ENCODE measurements around the gene TRIM67. TPM values are rescaled to one million over a fixed set of nuclear protein-coding genes. Genes with fewer than 3 reads are reported as not detected.
A peak's percentile ranks its signal among the peaks of the same experiment; 100 is the strongest.

Gene TRIM67
- total RNA-seq, 5 donors from 2014 or later (not counting 1 experiment from before 2014, with no cell fraction given) = not detected

DNA sequence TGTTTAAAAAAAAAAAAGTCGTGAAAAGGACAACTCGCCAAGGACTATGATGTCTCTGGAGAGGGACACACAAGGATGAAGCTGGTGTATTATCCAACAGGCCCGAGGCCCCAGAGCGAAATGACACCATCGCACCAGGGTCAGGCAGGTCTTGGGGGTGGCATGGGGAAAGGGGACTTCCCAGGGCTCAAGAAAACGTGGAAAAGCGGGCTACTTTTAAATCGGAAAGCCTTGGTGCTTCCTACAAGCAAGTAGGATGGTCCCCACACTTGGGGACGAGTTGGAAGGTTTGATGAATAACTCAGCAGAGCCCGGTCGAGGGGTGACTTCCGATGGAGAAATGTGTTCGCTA is 78.6 kb downstream of the TRIM67 start:
- Mint-ChIP-seq H3K27ac (peak overlapping the region; percentile 95 to 98), H3K27me3 (no peaks in the 10 kb centered on the region), H3K36me3 (peaks cover 37% of the 10 kb centered on the region), H3K9me3 (no peaks in the 10 kb centered on the region), H3K4me3 (peak overlapping the region; percentile 91 to 97 (median 94)), H3K4me1 (peaks cover 75 to 85% (median 80%) of the 10 kb centered on the region in 3 donors)
- ATAC-seq (replicated peaks in 1 of 4) (peak in 2 of 4 experiments; percentile 3 to 11), DNase-seq (peak in 1 of 35 experiments; percentile 4)
- H3K9me3 ChIP-seq = no peaks in the 10 kb centered on the region
- 1% methylated on average over 11 of the region's 13 CpGs for WGBS (ENCODE audit: insufficient coverage)
- peak overlapping the region; percentile 68 to 96 for H3K4me3 ChIP-seq (ENCODE audit: control insufficient read depth in 1 of 2, extremely low read depth in 1 of 2, low read length in 1 of 2)
- no peaks in the 10 kb centered on the region for H3K27me3 ChIP-seq (replicated peaks in 1 of 2; ENCODE audit: control insufficient read depth in 2 of 2, extremely low read depth in 1 of 2, insufficient read depth in 2 of 2, low read length in 1 of 2)
- H3K4me1 ChIP-seq (ENCODE audit: control insufficient read depth in 1 of 2, extremely low read depth in 1 of 2, insufficient read depth in 2 of 2, low read length in 2 of 2) = peaks cover 21 to 22% of the 10 kb centered on the region in 2 experiments
- ChIA-PET CTCF (interaction anchor here (0.6 to 0.9 kb wide), 4 partner anchors 81 to 1750 kb away, joined by 3 to 12 read pairs (median 3); no protein-coding TSS in a partner anchor), POLR2A (interaction anchor here (0.7 kb wide), 2 partner anchors 24 to 386 kb away, joined by 3 read pairs; no protein-coding TSS in a partner anchor)
- peak overlapping the region; percentile 67 for H3K27ac ChIP-seq (ENCODE audit: low read length)
- H3K36me3 ChIP-seq (ENCODE audit: control insufficient read depth in 2 of 2, extremely low read depth in 1 of 2, insufficient read depth in 1 of 2, low read length in 1 of 2) = peaks cover 3 to 29% of the 10 kb centered on the region in 2 donors

GRCh38 chr1:231240883-231241735 is 79.3 kb downstream of the TRIM67 start, which contains the start of gene GNPAT:
Gene GNPAT (plus strand): TSS chr1:231241212. CDS start chr1:231241379, 167 bp downstream.
- Mint-ChIP-seq H3K4me1 (peaks cover 74 to 85% (median 78%) of the 10 kb centered on the region in 3 donors), H3K36me3 (peaks cover 36% of the 10 kb centered on the region), H3K4me3 (peak within 1 kb of the TSS; percentile 91 to 97 (median 94)), H3K9me3 (no peaks in the 10 kb centered on the region), H3K27ac (peak within 1 kb of the TSS; percentile 95 to 98), H3K27me3 (no peaks in the 10 kb centered on the region)
- H3K27me3 ChIP-seq (replicated peaks in 1 of 2; ENCODE audit: control insufficient read depth in 2 of 2, extremely low read depth in 1 of 2, insufficient read depth in 2 of 2, low read length in 1 of 2) = no peaks in the 10 kb centered on the region
- ChIA-PET CTCF (interaction anchor here (0.6 kb wide), 2 partner anchors 100 to 1750 kb away, joined by 3 to 5 read pairs; no protein-coding TSS in a partner anchor), POLR2A (no interaction called here)
- H3K4me1 ChIP-seq (ENCODE audit: control insufficient read depth in 1 of 2, extremely low read depth in 1 of 2, insufficient read depth in 2 of 2, low read length in 2 of 2) = peaks cover 21 to 22% of the 10 kb centered on the region in 2 experiments
- peak within 1 kb of the TSS; percentile 68 to 96 for H3K4me3 ChIP-seq (ENCODE audit: control insufficient read depth in 1 of 2, extremely low read depth in 1 of 2, low read length in 1 of 2)
- under 1% methylated on average over 38 of the region's 51 CpGs for WGBS (ENCODE audit: insufficient coverage)
- peak; percentile 96 to 98 (median 98) for ATAC-seq (replicated peaks in 1 of 4)
- H3K27ac ChIP-seq (ENCODE audit: low read length) = peak within 1 kb of the TSS; percentile 67
- H3K36me3 ChIP-seq (ENCODE audit: control insufficient read depth in 2 of 2, extremely low read depth in 1 of 2, insufficient read depth in 1 of 2, low read length in 1 of 2) = peaks cover 3 to 27% of the 10 kb centered on the region in 2 donors
- H3K9me3 ChIP-seq = no peaks in the 10 kb centered on the region
- peak; percentile 78 to 94 (median 87) for DNase-seq

- peak overlapping the region; percentile 91 to 97 (median 94) for H3K4me3 Mint-ChIP-seq
- H3K27me3 ChIP-seq (replicated peaks in 1 of 2; ENCODE audit: control insufficient read depth in 2 of 2, extremely low read depth in 1 of 2, insufficient read depth in 2 of 2, low read length in 1 of 2) = no peaks in the 10 kb centered on the region
- H3K36me3 ChIP-seq (ENCODE audit: control insufficient read depth in 2 of 2, extremely low read depth in 1 of 2, insufficient read depth in 1 of 2, low read length in 1 of 2) = peaks cover 6 to 22% of the 10 kb centered on the region in 2 donors
- H3K4me1 Mint-ChIP-seq = peaks cover 71 to 82% (median 72%) of the 10 kb centered on the region in 3 donors
- H3K4me1 ChIP-seq (ENCODE audit: control insufficient read depth in 1 of 2, extremely low read depth in 1 of 2, insufficient read depth in 2 of 2, low read length in 2 of 2) = peaks cover 20 to 21% of the 10 kb centered on the region in 2 experiments
- 0% methylated on average over 6 of the region's 10 CpGs for WGBS (ENCODE audit: insufficient coverage)
- no peaks in the 10 kb centered on the region for H3K27me3 Mint-ChIP-seq
- CTCF ChIA-PET = interaction anchor here in 1 of 2 donors (0.6 kb wide), 1 partner anchor 100 kb away, joined by 5 read pairs; no protein-coding TSS in a partner anchor
- H3K9me3 Mint-ChIP-seq = no peaks in the 10 kb centered on the region
- ATAC-seq (replicated peaks in 1 of 4) = peak in 2 of 4 experiments; percentile 5 to 7
- peak in 3 of 35 experiments; percentile 1 to 23 (median 7) for DNase-seq
- H3K36me3 Mint-ChIP-seq = peaks cover 32% of the 10 kb centered on the region
- peak overlapping the region; percentile 68 to 96 for H3K4me3 ChIP-seq (ENCODE audit: control insufficient read depth in 1 of 2, extremely low read depth in 1 of 2, low read length in 1 of 2)
- no peaks in the 10 kb centered on the region for H3K9me3 ChIP-seq
- POLR2A ChIA-PET = interaction anchor here in 1 of 2 donors (0.6 kb wide), 1 partner anchor 271 kb away, joined by 3 read pairs; no protein-coding TSS in a partner anchor
- peak overlapping the region; percentile 95 to 98 for H3K27ac Mint-ChIP-seq
- H3K27ac ChIP-seq (ENCODE audit: low read length) = peak overlapping the region; percentile 67
These were observed 79.9 kb downstream of the TRIM67 start for GRCh38 chr1:231241750-231242149.

- Histone ChIP-seq H3K4me3 (ENCODE audit: control insufficient read depth in 1 of 2, extremely low read depth in 1 of 2, low read length in 1 of 2) (no peak overlapping the region), H3K27ac (ENCODE audit: low read length) (no peak overlapping the region), H3K9me3 (no peaks in the 10 kb centered on the region), H3K27me3 (replicated peaks in 1 of 2; ENCODE audit: control insufficient read depth in 2 of 2, extremely low read depth in 1 of 2, insufficient read depth in 2 of 2, low read length in 1 of 2) (no peaks in the 10 kb centered on the region), H3K36me3 (ENCODE audit: control insufficient read depth in 2 of 2, extremely low read depth in 1 of 2, insufficient read depth in 1 of 2, low read length in 1 of 2) (peaks cover 6 to 19% of the 10 kb centered on the region in 2 donors), H3K4me1 (ENCODE audit: control insufficient read depth in 1 of 2, extremely low read depth in 1 of 2, insufficient read depth in 2 of 2, low read length in 2 of 2) (peaks cover 20 to 21% of the 10 kb centered on the region in 2 experiments)
- POLR2A ChIA-PET = interaction anchor here in 1 of 2 donors (0.6 kb wide), 1 partner anchor 272 kb away, joined by 3 read pairs; no protein-coding TSS in a partner anchor
- H3K9me3 Mint-ChIP-seq = no peaks in the 10 kb centered on the region
- no CpG with 5 or more reads among the region's 5 CpGs for WGBS (ENCODE audit: insufficient coverage)
- DNase-seq (peak in 1 of 35 experiments; percentile 14), ATAC-seq (replicated peaks in 1 of 4) (no peak)
- H3K36me3 Mint-ChIP-seq = peaks cover 30% of the 10 kb centered on the region
- CTCF ChIA-PET = no interaction called here
- H3K4me1 Mint-ChIP-seq = peaks cover 70 to 79% (median 72%) of the 10 kb centered on the region in 3 donors
- H3K27me3 Mint-ChIP-seq = no peaks in the 10 kb centered on the region
- no peak overlapping the region for H3K27ac Mint-ChIP-seq
- H3K4me3 Mint-ChIP-seq = peak overlapping the region; percentile 91 to 97 (median 94)
These were observed 80.8 kb downstream of the TRIM67 start for GRCh38 chr1:231242516-231243198.

GRCh38 chr1:231248778-231249177 is 86.9 kb downstream of the TRIM67 start:
- Mint-ChIP-seq H3K9me3 (no peaks in the 10 kb centered on the region), H3K4me1 (peaks cover 41 to 46% (median 44%) of the 10 kb centered on the region in 3 donors), H3K27me3 (no peaks in the 10 kb centered on the region), H3K4me3 (no peak overlapping the region), H3K27ac (no peak overlapping the region), H3K36me3 (peaks cover 44% of the 10 kb centered on the region)
- H3K4me3 ChIP-seq (ENCODE audit: control insufficient read depth in 1 of 2, extremely low read depth in 1 of 2, low read length in 1 of 2) = no peak overlapping the region
- H3K4me1 ChIP-seq (ENCODE audit: control insufficient read depth in 1 of 2, extremely low read depth in 1 of 2, insufficient read depth in 2 of 2, low read length in 2 of 2) = no peaks in the 10 kb centered on the region
- no peaks in the 10 kb centered on the region for H3K27me3 ChIP-seq (replicated peaks in 1 of 2; ENCODE audit: control insufficient read depth in 2 of 2, extremely low read depth in 1 of 2, insufficient read depth in 2 of 2, low read length in 1 of 2)
- POLR2A ChIA-PET = no interaction called here
- peaks cover 12 to 28% of the 10 kb centered on the region in 2 donors for H3K36me3 ChIP-seq (ENCODE audit: control insufficient read depth in 2 of 2, extremely low read depth in 1 of 2, insufficient read depth in 1 of 2, low read length in 1 of 2)
- DNase-seq = no peak
- H3K27ac ChIP-seq (ENCODE audit: low read length) = no peak overlapping the region
- ATAC-seq (replicated peaks in 1 of 4) = no peak
- no CpG with 5 or more reads among the region's 1 CpG for WGBS (ENCODE audit: insufficient coverage)
- CTCF ChIA-PET = no interaction called here
- H3K9me3 ChIP-seq = no peaks in the 10 kb centered on the region

DNA sequence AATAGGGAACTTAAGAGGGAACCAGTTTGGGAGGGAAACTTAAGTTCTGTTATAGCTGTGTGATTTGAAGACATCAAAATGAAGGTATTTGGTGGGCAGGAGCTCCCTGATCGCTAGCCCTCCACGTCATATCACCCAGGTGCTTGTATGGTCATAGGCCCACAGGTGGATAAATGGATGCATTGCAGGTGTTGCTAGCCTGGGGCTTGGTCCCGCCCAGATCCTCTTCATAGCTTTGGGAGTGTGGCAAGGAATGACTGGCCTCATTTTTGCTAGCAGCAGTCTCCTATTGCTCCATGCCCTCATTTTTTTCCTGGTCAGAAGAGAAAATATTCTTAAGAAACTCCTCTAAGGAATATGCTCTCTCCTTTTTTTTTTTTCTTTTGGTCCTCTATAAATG is 90.5 kb downstream of the TRIM67 start:
- no peak overlapping the region for H3K27ac Mint-ChIP-seq
- H3K36me3 Mint-ChIP-seq = peaks cover 59% of the 10 kb centered on the region
- DNase-seq (no peak), ATAC-seq (replicated peaks in 1 of 4) (no peak)
- POLR2A ChIA-PET = no interaction called here
- H3K27me3 ChIP-seq (replicated peaks in 1 of 2; ENCODE audit: control insufficient read depth in 2 of 2, extremely low read depth in 1 of 2, insufficient read depth in 2 of 2, low read length in 1 of 2) = no peaks in the 10 kb centered on the region
- H3K27ac ChIP-seq (ENCODE audit: low read length) = no peak overlapping the region
- no peak overlapping the region for H3K4me3 Mint-ChIP-seq
- peaks cover 20 to 21% (median 21%) of the 10 kb centered on the region in 3 donors for H3K4me1 Mint-ChIP-seq
- 100% methylated on average over 2 of the region's 3 CpGs for WGBS (ENCODE audit: insufficient coverage)
- no peaks in the 10 kb centered on the region for H3K27me3 Mint-ChIP-seq
- peaks cover 0 to under 1% (median 0%) of the 10 kb centered on the region in 3 donors for H3K9me3 Mint-ChIP-seq
- H3K4me3 ChIP-seq (ENCODE audit: control insufficient read depth in 1 of 2, extremely low read depth in 1 of 2, low read length in 1 of 2) = no peak overlapping the region
- CTCF ChIA-PET = no interaction called here
- H3K9me3 ChIP-seq = no peaks in the 10 kb centered on the region
- H3K4me1 ChIP-seq (ENCODE audit: control insufficient read depth in 1 of 2, extremely low read depth in 1 of 2, insufficient read depth in 2 of 2, low read length in 2 of 2) = no peaks in the 10 kb centered on the region
- peaks cover 20 to 45% of the 10 kb centered on the region in 2 donors for H3K36me3 ChIP-seq (ENCODE audit: control insufficient read depth in 2 of 2, extremely low read depth in 1 of 2, insufficient read depth in 1 of 2, low read length in 1 of 2)
